Measurements from ENCODE around the gene PITHD1.

Gene PITHD1

GRCh38 chr1:23836037-23836436 is 57.8 kb downstream of the PITHD1 start:
- DNase-seq (ENCODE audit: insufficient read length, low spot score) = no peak
- FAIRE-seq = no peak
- TF ChIP-seq, protein P1, sequence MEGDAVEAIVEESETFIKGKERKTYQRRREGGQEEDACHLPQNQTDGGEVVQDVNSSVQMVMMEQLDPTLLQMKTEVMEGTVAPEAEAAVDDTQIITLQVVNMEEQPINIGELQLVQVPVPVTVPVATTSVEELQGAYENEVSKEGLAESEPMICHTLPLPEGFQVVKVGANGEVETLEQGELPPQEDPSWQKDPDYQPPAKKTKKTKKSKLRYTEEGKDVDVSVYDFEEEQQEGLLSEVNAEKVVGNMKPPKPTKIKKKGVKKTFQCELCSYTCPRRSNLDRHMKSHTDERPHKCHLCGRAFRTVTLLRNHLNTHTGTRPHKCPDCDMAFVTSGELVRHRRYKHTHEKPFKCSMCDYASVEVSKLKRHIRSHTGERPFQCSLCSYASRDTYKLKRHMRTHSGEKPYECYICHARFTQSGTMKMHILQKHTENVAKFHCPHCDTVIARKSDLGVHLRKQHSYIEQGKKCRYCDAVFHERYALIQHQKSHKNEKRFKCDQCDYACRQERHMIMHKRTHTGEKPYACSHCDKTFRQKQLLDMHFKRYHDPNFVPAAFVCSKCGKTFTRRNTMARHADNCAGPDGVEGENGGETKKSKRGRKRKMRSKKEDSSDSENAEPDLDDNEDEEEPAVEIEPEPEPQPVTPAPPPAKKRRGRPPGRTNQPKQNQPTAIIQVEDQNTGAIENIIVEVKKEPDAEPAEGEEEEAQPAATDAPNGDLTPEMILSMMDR (IDR thresholded peaks at IDR 0.05; ENCODE audit: insufficient read depth, missing control alignments) = no peak

Data from D721Med (cell line).